HG02981 (cell line): Measurements from ENCODE around the gene SUSD5.
"Not testable (repeated sequence)": the region's sequence is repeated elsewhere in the genome, so short reads cannot be mapped to it uniquely, and the experiment has no call there.

ENCODE experiments used
- ATAC-seq: cut with Tn5 transposase; IDR thresholded peaks from one replicate; pipeline ENCODE4 v1.9.1; 2021; ENCODE audit warnings: mild to moderate bottlenecking, moderate library complexity; ENCODE audit not compliant: unreplicated experiment

Gene SUSD5

DNA sequence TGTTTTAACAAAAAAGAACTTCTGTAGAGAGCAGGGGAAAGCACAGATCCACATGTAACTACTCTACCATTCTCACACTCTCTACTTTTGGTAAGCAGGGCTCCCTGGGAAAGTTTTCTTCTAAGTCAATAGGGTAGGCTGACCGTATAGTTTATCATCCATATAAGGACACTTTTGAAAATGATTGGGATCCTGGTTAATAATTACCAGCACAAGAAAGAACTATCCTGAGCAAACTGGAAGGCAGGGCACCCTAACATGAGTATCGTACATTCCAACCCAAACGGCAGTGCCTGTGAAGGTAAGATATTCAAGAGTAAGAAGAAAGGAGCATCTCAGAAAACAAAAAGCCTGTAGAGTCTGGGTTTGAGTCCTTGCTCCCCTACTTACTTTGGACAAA lies 22.1 kb downstream of the SUSD5 start:
- ATAC-seq = no peak

DNA sequence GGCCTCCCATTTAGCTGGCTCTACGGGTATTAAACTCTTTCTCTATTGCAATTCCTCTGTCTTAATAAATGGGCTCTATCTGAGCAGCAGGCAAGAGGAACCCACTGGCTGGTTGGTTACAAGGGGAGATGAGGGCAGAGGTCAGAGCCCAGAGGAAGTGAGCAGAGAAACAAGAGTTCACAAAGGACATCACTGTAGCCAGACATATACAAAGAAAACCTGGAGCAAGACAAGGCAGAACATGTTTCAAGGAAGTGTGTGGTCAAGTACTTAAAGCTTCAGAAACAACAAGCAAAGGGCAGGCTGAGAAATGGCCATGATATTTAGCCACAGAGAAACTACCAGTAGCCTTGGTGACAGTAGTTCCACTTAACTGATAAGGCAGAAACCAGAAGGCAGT lies 24.3 kb downstream of the SUSD5 start:
- ATAC-seq = no peak

DNA sequence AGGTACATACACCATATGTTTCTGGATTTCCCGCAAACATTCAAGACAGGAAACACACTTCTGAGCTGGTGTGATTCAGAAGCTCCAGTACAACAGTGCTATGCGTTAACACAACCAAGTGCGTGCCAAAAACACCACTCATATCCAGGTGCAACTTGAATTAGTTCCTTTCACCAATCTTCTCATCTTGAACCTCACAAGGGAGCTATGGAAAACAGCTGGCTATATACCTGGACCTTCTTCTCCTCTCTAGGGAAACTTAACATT lies 31.3 kb downstream of the SUSD5 start:
- ATAC-seq = no peak

DNA sequence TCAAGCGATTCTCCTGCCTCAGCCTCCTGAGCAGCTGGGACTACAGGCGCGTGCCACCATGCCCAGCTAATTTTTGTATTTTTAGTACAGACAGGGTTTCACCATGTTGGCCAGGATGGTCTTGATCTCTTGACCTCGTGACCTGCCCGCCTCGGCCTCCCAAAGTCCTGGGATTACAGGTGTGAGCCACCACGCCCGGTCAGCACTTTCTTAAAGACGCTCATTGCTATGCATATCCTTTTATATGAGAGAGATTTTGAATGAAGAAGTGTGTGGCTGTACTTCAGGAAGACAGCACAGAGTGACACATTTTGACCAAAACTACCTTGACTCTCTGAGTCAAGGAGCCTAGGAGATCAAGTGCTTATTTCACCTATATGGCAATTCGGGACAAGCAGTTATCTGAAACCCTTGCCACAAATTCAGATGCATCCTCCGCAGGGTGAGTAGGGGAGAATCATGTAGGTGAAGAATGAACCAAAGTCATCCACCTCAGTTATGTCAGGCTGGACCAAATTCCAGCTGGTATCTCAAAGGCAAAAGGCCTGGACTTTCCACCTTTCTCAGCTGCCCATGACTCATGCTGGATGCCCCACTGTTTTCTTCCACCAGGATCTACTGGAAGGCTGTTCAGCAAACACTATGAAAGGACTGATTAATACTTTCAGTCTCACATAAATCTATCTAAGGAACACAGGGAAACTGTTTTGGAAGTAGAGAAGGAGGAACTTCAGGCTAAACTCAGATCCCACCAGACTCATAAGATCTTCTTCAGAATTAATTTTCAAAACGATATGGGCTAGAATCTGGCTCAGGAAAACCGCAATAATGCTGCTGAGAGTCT lies 31.9 kb downstream of the SUSD5 start:
- ATAC-seq = no peak

DNA sequence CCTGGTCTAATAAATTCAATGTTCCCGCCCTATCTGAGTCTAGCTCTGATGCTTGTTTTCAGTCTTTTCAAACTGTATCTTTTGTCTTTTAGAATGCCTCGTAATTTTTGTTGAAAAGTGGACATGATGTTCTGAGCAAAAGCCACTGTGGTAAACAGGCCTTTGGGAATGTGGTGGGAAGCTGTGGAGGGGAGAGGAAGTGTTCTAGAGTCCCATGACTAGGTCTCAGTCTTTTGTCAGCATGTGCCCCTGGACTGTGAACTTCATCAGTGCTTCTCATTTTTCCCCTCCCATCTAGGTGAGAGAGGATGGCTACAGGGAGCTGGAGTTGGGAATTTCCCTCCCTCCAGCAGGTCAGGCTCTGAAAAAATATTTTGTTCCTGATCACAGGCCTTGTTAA lies 33.7 kb downstream of the SUSD5 start:
- ATAC-seq = no peak

DNA sequence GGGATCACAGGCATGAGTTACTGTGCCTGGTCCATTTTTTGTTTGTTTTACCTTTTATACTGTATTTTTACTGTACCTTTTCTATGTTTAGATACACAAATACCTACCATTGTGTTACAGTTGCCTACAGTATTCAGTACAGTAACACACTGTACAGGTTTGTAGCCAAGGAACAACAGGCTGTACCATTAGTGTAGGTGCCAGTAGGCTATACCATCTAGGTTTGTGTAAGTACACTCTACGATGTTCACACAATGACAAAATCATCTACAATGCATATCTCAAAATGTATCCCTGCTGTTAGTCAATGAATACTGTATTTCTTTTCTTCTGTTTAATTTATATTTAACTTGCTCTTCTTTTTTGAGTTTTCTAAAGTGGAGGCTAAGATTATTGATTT lies 37.0 kb downstream of the SUSD5 start:
- not testable (repeated sequence) for ATAC-seq

DNA sequence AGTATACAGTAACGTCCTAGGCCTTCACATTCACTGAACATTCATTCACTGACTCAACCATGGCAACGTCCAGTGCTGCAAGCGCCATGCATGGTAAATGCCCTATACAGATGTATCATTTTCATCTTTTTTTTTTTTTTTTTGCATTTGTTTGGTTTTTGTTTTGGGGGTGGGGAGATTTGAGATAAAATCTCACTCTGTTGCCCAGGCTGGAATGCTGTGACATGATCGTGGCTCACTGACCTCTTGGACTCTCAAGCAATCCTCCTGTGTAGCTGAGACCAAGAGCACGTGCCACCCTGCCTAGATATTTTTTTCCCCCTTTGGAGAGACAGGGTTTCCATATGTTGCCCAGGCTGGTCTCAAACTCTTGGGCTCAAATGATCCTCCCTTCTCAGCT lies 37.4 kb downstream of the SUSD5 start:
- no peak for ATAC-seq

DNA sequence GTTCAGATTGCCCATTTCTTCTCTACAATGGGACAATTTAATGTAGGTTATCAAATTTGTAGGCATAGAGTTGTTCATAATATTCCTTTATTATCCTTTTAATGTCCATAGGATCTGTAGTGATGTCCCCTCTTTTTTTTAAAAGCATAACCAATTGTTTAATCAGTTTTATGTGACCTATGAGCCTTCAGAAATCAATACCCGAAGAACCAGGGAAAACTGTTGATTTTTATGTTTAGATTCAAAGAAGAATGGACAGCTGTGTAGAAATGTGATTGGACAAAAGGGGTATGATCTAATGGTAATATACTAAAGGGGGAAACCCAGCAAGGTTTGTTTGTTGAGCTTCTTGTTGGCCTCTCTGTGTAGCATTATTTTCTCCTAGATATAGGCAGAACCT lies 39.5 kb downstream of the SUSD5 start:
- ATAC-seq = no peak

DNA sequence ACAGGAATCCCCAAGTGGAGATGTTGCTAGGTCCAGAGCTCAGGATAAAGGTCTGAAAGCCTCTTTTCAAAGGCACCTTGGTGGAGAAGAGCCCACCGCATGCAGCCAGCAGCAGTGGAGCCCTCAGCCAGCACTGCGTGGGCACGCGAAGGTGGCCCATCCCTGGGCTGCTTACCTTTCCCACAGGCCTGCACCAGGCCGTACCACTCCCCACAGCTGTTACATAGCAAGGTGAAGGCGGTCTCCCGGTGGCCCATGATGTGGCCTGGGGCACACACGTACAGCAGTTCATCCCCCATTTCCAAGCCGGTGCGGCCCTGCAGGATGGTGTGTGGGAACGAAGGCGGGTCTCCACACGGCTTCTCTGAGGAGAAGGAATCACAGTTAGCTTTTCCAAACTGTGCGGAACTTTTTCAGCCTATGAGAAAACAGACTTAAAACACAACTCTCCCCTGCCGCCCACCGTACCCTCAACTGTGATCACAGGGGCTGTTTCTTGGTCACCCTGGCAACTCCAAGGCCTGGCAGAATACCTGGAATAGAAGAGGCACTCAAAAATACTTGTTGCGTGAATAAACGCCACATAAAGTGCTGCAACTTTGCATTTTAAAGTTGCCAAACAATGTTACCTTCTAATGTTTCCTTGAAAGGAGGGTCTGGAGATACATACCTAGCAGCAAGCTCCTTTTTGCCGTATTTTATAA lies 43.7 kb downstream of the SUSD5 start:
- no peak for ATAC-seq

DNA sequence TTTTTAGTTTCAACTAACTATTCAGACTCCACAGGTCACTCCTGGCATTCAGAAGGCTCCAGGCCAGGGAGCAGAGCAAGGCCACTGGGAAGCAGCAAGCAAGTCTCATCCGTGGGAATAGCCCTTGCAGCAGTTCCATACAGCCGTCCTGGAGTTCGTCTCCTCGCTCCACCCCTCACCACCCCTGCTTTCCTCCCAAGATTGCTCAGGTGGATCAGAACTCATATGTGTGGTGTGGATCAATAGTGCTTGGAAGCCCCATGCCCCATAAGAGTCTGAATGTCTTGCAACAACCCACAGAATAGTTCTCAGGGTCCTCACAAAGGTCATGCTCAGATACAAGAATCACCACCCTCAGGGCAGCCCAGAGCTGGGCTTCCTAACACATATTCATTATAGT lies 44.5 kb downstream of the SUSD5 start:
- no peak for ATAC-seq

DNA sequence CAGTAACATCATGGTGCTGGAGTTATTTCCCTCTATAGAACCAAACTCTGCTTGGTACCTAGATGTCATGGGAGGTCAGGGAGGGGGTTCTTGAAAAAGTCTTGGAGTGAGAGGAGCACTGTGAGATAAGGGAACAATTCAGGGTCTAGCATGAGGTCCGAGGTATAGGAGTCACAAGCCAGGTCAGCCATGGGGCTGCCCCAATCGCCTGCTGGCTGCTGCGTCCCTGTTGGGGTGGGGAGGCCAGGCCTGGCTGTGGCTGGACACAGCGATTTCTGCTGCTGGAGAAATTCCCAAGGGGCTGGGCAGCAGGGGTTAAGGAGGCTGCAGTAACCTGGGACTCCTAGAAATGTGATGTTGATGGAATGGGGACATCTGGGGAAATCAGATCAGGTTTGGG lies 44.9 kb downstream of the SUSD5 start:
- no peak for ATAC-seq

DNA sequence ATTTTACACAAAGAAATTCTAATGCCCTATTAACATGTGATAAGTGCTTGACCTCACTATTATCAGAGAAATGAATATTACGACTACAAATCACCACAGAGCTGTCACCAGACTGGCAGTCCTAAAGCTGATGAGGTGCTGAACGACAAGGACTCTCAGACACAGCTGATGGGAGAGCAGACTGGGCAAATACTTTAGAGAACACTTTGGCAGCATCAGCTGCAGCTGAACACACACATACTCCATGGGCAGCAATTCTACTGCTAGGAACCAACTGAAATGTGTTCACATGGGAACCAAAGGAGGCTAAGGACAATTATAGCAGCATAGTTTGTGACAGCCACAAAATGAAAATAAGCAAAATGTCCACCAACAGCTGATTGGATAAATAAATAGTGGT lies 45.5 kb downstream of the SUSD5 start:
- no peak for ATAC-seq

DNA sequence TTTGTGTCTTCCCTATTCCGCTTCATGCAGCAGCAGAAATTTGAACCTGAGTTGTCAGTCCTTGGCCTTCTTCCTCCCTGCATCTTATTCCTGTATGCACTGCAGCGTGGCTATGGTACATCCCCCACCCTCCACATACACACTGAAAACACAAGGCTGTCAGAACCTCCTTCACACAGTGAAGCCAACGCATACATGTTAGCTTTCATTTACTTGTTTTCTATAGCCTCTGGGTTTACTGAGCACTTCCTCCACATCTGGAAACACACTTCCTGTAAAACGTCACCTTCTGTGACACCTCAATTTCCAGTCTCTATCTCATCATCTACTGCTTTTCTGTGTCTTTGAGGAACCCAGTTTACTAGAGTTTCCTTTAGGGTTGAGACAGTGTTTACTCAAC lies 47.0 kb downstream of the SUSD5 start:
- ATAC-seq = no peak

DNA sequence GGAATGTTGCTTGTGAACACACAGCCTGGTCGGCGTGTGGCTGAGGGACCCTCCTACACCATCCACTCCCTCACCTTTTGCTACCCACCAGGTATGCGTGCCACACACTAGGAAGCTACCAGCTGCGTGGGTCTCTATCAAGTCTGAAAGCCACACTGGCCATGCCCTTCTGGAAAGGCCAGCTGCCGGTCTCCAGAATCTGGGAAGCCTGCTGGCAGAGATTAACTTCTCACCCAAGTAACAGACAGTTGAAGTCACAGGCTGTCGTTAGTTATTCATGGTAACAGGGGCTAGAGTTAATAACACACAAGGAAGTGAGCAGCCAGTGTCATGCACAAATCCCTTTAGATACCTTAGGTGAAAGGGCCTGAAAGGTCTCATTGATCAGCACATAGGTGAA lies 48.1 kb downstream of the SUSD5 start:
- ATAC-seq = no peak

DNA sequence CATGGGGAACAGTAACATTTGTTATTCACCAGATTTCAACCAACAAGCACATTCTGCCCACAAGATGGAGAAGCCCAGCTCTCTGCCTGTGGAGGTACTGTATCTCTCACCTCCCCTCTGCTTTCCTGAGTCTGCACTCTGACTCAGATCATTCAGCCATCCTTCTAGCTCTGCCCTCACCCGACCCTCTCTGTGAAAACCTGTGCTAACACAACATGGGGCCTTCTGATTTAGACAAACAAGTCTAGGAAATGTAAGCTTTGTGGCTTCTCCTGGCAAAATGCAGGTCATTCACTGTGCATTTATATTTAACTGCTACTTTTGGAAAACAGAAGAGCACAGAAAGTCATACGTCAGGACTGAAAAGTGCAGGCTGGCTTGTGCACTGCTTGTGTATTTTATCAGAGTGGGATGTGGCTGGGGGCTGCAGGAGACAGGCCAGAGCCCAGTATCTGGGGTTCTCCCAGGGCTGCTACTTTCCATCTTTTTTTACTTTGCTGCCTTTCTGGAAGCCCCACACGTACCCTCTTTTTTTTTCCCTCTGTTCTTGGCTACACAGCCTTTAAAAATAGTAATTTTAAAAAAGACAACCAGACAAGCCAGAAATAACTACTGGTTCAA lies 50.8 kb downstream of the SUSD5 start:
- no peak for ATAC-seq

DNA sequence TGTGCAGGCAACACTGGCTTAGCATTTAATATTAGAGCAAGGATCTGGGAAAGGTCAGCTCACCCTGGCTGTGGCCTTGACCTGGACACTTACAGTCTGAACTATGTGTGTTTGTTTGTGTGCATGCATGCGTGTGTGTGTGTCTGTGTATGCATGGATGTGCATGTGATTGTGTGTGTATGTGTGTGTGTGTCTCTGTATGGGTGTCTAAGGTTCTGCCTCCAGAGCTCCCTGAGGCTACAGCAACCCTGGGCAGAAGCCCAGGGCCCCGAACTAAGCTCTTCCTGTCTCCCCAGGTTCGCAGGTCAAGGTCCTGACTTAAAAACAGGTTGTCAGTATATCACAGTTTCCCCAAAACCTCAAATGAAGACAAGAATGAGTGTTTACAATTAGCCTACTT lies 51.3 kb downstream of the SUSD5 start:
- no peak for ATAC-seq

DNA sequence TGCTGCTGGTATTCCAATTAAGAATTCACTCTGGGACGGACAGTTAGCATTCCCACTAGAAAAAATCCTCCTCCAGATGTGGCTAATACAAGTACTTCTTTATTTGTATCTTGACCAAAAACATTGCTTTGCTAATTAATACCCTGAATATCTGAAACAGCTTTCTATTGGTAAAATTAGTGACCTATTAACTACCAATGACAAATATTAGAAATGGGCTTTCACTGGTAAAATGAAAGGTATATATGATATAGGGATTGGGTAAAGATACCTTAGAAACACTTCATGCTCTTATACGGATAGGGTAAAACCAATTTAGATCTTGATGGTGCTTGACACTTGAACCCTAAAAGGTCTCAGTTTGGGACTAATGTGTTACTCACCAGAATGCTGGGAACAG lies 52.5 kb downstream of the SUSD5 start:
- no peak for ATAC-seq

DNA sequence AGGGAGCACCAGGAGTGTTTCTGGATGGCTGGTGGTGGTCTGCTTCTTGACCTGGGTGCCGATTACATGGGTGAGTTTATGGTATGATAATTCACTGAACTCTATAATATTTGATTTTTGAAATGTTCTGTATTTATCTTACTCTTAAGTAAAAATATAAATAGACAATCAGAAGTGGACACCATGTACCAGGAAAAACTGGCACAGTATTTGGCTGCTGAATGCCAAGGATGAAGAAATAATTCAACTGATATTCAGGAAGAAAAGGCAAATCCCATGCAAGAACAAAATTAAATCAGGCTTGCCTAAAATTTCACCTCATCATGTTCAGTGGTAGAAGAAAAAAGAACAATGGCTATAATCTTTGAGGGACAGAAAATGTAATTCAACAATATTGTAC lies 53.2 kb downstream of the SUSD5 start:
- ATAC-seq = no peak

DNA sequence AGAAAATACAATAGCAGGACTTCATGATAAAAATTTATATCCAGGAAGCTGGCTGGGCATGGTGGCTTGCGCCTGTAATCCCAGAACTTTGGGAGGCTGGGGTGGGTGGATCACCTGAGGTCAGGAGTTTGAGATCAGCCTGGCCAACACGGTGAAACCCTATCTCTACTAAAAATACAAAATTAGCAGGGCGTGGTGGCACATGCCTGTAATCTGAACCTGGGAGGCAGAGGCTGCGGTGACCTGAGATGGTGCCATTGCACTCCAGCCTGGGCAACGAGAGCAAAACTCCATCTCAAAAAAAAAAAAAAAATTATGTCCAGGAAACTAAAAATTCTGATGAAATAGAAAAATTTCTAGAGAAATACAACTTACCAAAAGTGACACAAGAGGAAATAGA lies 56.0 kb downstream of the SUSD5 start:
- not testable (repeated sequence) for ATAC-seq

DNA sequence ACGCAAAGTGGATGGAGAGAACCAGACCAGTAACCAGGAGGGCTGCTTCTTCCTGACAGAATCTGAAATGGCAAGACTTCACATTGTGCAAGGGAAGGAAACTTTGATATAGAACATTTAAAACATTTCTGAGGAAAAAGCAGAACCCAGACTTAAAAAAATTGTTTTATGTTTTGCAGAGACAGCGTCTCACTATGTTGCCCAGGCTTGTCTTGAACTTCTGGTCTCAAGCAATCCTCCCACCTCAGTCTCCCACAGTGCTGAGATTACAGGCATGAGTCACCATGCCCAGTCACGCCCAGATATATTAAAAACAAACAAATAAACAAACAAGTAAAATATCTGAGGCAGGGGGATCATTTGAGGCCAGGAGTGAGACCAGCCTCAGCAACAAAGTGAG lies 58.6 kb downstream of the SUSD5 start:
- ATAC-seq = no peak

DNA sequence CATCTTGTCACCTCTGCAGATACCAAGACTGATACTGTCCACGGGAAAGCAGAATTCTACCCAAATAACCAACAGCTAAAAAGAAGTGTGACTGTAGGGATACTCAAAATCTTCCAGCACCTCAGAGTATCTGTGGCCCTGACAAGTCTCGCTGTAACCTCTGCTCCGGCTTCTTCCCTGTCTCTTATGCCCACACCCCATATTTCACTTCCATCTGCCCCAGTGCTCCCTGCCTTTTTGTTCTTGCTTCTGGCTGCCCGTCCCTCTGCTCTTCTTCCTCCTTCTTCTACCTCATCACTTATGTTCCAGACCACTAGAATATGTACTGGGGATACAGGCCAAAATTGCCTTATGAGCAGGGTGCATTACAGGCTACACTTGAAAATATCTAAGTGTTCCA lies 59.4 kb downstream of the SUSD5 start:
- no peak for ATAC-seq

DNA sequence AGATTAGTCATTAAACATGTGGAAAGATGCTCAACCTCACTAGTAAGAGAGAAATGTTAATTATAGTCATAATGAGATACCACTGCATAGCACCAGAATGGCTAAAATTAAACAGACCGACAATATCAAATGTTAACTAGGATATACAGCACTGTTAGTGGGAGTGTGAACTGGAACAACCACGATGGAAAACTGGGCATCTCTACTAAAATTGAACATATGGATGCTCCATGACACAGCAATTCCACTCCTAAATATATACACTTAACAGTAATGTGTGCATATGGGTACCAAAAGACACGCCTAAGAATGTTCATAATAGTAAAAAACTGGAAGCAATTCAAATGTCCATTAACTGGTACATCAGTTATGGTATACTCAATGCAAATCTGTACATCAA lies 63.3 kb downstream of the SUSD5 start:
- no peak for ATAC-seq
